HG02981 (cell line): Measurements from ENCODE around the gene BIRC7.

Experiments
- ATAC-seq: cut with Tn5 transposase; IDR thresholded peaks from one replicate; pipeline ENCODE4 v1.9.1; 2021; ENCODE audit warnings: mild to moderate bottlenecking, moderate library complexity; ENCODE audit not compliant: unreplicated experiment

Gene BIRC7

DNA sequence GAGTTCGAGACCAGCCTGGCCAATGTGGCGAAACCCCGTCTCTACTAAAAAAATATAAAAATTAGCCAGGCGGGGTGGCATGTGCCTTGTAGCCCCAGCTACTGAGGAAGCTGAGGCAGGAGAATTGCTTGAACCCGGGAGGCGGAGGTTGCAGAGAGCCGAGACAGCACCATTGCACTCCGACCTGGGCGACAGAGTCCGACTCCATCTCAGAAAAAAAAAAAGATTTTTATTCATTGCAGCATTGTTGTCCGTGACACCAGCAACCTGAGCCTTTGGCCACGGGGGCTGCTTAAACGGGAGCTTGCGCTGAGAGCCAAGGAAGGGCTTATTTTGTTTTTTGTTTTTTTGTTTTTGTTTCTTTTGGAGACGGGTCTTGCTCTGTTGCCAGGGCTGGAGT, 44.2 kb downstream of the BIRC7 start:
- no peak for ATAC-seq

DNA sequence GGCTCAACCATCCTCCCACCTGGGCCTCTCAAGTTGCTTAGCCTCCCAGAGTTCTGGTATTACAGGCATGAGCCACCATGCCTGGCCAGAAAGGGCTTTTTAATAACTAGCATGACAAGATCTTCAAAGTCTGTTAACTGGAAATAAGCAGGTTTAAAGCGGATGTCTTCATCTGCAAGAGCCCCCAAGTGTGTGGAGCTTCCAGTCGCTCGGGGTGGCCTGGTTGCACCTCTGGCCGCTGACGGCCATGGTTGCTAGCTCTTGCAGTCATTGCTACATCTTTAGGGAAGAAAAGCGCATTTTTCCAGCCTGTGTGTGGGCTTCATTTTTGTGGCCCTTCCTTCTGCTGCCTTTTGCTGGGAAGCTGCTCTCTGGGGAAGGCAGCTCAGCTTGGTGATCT, 44.7 kb downstream of the BIRC7 start:
- ATAC-seq, result no peak

DNA sequence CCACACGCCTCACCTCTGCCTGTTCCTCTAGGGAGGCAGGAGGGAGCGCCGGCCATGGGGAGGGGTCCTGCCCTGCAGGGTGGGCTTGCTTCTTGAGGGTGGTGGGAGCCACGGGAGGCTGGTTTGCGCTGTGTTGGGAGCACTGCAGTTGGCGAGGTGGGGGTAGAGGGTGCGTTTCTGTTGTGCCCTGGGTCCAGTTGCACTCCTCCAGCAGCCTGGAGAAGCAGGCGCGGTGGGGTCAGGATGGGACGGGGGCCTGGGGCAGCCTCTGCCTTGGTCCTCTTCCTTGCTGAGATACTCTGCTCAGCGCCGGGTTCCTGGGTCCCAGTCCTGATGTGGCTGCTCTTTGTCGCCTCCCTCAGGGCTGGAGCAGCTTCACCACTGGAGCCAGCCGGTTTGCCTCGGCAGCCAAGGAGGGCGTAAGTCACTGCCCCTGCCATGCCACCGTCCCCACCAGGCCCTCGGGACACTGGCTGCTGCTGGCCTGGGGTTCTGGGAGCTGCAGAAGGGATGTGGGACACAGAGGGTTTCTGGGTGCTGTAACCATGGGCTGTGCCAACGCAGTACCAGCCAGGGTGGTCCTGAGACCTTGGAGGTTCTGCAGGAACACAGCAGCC, 45.3 kb downstream of the BIRC7 start:
- ATAC-seq, result no peak

DNA sequence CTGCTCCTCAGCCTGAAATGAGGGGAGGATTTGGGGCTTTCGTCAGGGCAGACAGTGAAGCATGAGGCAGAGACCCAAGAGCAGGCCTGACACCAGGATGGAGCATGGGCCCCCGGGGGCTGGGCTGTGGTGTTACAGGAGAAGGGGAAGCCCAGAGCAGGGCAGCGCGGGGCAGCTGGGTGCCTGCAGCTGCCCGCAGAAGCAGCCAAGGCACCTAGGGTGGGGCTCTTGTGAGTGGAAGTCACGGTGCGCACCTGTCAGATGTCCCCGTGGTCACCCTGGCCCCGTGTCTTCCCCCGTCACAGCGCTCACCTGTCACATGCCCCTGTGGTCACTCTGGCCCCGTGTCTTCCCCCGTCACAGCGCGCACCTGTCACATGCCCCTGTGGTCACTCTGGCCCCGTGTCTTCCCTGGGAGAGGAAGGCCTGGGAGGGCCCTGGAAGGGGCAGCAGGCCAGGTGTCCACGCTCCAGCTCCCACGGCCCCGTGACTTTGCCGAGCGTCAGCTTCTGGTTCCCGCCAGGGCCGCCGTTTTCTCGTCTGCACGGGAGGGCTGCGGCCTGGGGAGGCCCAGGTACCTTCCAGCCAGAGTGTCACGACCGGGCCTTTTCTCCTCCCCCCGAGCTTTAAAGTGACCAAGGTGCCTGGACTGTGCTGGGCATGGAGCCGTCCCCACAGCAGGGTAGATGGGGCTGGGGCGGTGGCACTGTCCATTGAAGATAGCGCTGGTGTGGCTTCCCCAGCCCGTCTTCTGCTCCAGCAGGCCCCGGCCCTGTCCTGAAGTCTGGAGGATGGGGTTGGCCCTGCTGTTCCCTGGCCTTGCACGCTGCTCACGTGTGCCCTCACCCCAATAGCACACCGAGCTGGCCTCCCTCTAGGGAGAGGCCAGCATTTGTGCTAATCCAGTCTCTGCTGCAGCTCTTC, 46.3 kb downstream of the BIRC7 start:
- no peak for ATAC-seq

DNA sequence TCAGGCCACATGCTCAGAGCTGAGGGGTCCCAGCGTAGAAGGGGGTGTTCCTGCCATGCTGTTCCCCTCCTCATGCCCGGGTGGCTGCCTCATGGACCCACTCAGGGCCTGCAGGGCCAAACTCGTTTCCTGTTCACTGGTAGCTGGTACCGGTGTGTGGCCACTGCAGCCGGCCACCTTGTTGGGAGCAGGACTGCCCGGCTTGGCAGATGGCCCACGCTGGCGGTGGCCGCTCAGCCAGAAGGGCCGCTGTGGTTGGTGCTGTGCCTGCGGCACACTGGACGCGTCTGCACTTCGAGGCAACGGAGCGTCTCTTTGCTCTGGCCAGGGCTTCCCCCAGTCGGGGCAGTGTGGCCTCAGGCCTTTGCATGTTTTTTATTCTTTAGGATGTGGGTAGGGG, 47.2 kb downstream of the BIRC7 start:
- ATAC-seq, result no peak

DNA sequence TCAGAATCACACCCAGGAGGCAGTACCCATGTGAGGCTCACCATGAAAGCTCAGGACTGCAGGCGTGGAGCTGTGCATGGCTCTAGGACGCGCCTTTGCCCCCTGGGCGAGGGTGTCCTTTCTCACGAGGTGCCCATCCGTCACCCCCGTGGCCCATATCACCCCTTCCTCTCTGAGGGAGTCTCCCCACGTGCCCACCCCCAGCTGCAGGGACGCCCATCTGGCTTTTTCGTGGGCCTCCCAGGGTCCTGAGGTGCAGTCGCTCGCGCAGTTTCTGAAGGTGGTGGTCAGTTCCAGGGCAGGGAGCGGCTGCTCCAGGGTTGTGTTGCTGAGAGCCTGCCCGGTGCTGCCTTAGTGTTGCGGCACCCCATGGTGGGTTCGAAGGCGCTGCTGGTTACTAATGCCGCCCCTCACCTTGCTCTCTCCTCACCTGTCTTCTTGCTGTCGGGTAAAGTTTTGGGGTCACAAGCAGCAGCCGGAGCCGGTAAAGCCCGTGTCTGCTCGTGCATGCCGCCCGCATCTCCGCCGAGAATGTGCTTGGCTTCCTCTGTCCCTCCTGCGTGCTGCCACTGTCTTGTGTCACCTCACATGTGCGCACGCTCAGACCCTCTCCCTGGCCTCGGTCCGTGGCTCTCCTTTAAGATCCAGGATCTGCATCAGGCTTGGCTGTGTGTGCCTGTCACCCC, 47.8 kb downstream of the BIRC7 start:
- no peak for ATAC-seq

GRCh38 chr20:63284083-63284440, 48.4 kb downstream of the BIRC7 start:
- ATAC-seq, result no peak

DNA sequence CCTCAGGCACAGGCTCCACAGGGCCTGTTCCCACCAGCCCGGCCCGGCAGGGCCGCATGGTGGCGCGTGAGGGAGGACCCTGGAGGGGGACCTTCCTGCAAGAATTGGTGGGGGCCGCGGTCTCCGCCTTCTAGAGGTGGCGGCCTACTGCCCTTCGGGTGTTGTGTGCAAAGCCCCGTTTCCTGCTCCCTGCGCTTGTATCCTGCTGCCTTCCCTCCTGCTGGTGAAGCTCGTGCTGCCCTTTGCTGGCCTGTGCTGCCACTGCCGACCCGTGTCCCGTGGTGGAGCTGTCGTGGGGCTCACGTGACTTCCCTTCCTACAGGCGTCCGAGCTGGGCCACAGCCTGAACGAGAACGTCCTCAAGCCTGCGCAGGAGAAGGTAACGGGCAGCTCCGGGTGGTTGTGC, 48.8 kb downstream of the BIRC7 start:
- ATAC-seq, result no peak

GRCh38 chr20:63284981-63285524, 49.3 kb downstream of the BIRC7 start:
- no peak for ATAC-seq

DNA sequence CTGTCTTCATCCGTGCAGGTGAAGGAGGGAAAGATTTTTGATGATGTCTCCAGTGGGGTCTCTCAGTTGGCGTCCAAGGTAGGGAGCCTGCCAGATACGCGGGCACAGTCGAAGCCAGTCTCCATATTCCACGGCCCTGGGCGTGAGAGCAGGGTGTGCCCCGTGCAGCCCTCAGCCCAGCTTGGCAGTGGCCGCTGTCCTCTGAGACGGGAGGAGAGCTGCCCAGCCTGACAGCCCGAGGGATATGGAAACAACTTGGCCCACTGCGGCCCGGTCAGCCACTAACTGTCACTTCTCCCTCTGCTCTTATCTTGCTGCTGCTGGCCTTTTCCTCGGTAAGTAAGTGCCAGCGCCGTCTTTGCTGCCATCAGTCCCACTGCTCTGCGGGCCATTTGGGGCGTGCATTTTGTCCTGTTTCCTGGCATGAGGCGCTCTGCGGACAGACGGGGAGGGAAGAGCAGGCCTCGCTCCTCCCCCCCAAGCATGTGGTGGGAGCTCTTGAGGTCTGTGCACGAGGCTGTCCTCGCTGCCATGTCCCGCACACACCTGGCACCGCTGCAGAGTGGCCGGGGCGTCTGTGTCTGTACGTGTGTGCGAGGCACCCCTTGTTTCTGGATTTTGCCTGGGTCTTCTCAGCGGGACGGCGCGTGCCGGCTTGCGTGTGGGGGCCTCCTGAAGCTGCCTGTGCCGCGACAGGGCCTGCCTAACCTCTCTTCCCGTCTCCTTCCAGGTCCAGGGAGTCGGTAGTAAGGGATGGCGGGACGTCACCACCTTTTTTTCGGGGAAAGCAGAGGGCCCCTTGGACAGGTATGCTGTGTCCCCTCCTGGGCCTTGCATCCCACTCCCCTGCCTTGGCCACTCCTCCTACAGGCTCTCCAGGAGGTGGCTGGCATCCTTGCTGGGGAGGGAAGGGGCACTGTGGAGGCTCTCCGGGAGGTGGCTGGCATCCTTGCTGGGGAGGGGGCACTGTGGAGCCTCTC, 50.2 kb downstream of the BIRC7 start:
- ATAC-seq, result no peak

GRCh38 chr20:63286781-63287696, 51.3 kb downstream of the BIRC7 start:
- ATAC-seq, result no peak

DNA sequence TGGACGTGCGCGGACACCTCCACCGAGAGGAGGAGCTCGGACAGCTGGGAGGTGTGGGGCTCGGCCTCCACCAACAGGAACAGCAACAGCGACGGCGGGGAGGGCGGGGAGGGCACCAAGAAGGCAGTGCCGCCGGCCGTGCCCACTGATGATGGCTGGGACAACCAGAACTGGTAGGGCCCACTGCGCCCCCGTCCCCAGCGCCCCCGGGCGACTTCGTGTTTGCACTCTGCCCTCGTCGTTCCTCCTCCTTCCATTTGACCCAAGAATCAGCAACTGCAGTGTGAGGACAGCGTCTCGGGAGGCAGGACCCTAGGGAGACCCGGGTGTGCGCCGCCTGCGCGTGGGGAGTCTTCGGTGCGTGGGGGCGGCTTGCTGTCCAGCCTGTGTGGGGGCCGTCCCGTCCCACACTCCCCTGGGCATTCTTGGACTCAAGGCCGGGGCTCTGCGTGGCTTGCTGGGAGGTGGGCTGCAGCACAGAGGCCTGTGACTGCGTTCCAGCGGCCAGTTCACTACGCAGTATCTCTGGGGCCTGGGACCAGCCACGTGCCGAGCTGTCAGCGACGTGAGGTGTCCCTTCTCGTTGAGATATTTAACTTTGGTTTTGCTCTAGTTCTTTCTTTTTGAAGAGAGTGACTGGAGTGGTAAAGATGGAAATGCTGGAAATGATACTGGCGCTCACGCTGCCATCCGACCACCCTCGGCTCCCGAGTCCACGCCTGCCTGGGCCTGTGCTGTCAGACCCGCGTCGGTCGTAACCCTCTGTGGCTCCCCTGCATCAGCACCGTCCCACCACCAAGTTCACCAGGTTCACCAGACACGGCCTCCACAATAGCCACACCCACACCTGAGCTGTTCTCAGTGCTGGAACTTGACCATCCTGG, 52.2 kb downstream of the BIRC7 start:
- no peak for ATAC-seq

DNA sequence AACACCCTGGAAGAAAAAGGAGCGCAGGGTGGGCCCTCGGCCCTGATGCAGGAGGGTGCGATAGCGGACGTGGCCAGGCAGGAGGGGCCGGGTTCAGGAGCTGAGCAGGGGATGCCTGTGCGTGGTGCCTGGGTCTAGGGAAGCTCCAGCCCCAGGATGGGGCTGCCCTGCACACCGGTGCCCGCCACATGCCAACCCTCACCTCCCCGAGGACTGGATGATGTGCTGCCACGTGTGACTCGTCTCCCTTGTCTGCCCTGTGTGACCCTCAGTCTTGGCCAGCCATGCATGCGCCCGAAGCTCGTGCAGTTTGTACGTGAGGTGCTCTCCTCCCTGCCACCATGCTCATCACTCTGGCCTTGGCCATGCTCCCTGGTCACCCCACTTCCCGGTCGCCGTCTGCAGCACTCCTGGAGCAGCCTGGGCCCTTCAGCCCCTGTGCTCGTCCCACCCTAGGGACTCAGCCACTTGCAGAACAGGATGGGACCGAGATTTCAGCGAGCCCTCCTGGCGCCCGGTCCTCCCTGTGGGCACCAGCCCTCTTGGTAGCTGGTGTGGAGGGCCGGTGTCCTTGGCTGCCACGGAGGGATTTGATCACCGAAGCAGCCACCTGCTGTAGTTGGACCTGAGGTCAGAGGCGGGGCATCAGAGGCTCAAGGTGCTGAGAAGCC, 53.0 kb downstream of the BIRC7 start:
- no peak for ATAC-seq

- no peak for ATAC-seq
Observed at GRCh38 chr20:63289311-63290135, 53.8 kb downstream of the BIRC7 start.
